GM18502 (cell line): ENCODE data around the gene LRP1B.
A peak's percentile ranks its signal among the peaks of the same experiment; 100 is the strongest.

Source experiments
- ATAC-seq: cut with Tn5 transposase; IDR thresholded peaks from one replicate; pipeline ENCODE4 v1.9.1; 2021; ENCODE audit warnings: mild to moderate bottlenecking; ENCODE audit not compliant: unreplicated experiment, poor library complexity

The LRP1B gene

DNA sequence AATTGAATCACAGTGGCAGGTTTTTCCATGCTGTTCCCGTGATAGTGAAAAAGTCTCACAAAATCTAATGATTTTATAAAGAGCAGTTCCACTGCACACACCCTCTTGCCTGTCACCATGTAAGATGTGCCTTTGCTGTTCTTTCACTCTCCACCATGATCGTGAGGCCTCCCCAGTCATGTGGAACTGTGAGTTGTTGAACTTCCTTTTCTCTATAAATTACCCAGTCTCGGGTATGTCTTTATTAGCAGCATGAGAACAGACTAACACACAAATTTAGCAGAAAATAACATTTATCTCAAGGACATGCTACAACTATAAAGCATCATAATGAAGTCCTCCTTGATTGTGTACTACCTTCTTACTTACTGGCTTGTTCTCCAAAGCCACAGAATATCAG lies 1526.0 kb downstream of the LRP1B start:
- peak; percentile 73 for ATAC-seq

DNA sequence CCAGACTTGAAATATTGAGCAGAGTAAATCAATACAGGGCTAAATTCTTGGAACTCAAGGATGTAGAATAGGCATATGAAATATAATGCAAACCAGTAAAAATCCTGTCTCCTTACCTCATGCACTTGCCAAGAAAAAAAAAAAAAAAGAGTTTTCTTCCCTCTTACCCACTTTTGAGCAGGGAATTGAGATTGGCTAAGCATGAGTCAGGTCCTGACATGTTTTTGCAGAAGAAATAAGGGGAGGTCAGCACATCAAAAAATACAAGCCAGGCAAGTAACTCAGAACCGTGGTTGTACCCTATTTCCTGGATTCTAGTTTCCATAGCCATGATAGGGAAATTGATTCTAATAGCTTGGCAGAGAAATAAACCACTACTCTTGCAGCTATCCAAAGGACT lies 1526.7 kb downstream of the LRP1B start:
- ATAC-seq, result no peak

DNA sequence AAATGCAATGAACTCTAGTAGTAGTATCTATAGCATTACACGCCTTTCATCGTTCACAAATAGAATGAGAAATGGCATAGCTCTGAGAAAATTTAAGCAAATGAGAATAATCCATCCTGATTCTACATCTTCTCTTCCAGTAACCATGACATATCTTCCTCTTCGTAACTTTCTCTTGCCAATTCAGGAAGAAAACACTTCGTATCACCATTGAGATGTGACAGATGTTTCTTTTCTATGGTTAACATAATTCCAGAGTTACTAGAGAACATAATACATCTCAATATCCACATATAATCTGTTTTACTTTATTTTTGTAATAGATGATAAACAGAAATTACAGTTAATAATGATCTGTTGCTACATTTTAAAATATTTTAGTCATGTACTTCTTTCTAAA lies 1527.4 kb downstream of the LRP1B start:
- no peak for ATAC-seq

DNA sequence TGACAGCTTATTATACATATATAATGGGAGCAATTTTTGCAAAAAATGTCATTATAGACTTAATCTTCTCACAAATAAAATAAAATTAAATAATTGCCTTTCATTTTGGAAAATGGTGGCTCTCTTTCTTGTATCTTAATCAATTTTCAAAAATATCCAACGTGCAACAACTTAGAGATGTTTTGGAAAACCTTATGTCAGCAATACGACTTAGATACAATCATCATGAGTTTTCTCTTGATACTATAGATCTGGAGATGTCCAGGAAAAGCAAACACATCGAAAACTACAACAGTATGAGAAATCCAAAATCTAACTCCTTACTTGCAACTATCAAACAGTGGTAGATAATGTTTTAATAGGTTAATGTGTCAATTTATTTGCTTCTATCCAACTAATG lies 1529.0 kb downstream of the LRP1B start:
- ATAC-seq, result no peak

DNA sequence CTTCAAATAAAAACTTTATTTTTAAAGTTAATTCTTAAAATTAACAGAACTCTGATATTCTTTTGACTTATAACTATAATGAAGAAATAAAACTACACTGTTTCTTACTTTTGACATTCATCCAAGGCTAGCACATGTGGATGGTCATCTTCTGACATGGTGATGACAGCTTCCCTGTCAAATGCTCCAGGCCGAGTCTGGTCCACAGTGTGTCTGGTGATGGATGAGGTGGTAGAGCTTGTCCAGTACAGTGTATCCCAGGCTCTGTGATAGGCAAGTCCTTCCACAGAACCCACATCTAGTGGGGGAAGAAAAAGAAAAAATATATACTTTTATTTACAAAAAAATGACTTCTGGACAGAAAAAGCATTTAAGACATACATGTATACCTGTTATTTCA lies 1529.5 kb downstream of the LRP1B start:
- ATAC-seq, result no peak

DNA sequence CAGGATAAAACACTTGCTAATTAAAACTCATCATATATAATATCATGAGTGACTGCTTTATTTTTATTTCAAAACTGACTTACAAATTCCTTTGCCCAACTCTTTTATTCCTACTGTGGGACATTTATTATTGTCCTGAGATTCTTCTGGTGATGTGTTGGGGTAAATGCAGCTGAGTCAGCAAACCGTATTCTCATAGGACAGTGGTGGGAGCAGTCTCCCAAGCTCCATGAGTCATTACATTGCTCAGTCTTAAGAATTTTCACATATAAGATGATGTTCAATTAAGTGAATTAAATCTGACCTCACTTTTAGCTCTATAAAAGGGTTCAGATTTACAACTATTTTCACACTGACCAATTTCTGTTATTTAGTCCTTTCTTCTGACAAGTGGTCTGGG lies 1530.7 kb downstream of the LRP1B start:
- ATAC-seq, result no peak

DNA sequence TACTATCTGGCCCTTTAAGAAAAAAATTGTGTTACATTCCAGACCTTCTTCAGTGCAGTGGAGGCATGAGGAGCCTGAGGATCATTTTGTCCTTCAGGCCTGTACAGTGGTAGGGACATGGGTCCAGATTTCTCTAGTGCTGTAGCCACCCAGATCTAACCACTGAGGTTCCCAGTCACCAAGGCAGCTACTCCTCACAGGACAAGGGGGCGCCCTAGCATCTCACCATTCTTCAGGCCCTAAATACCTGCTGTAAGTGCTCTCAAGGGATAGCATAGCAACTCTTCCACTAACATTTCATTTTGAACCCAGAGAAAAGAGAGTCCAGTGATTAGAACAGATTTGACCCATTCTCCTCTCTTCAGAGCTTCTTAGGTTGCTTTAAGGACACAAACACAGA lies 1533.0 kb downstream of the LRP1B start:
- ATAC-seq, result no peak

DNA sequence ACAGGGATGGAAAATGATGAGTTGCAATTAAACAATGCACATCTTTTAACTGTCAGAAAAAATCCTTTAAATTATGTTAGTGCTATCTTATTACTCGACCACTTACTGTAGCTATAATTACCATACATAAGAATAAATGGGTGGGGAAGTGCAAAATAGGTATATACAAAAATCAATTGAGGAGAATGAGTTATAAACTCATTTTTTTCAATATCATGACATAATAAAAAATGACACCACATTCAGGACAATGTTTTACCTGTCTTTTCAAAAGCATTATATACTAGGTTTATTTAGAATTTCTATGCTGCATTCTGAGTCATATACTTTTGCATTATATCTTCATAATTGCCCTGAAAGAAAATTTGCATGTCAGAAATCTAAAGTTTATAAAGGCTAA lies 1533.6 kb downstream of the LRP1B start:
- ATAC-seq, result no peak

DNA sequence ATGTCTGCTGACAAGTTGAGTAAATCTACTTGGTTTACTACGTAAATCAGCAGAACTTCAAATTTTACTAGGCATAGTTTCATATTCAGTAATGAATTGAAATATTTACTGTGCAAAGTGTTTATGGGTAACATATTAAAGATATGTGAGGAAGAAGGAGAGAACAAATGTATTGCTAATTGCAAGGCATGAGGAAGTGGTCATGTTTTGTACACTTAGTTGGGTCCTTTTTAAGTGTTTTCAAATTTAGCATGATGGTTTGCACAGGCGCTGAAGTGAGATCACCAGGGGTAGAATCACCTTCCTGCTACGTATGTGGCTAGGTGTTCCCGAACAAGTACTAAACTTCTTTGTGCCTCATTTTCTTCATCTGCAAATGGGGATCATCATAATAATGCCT lies 1534.4 kb downstream of the LRP1B start:
- ATAC-seq, result no peak

DNA sequence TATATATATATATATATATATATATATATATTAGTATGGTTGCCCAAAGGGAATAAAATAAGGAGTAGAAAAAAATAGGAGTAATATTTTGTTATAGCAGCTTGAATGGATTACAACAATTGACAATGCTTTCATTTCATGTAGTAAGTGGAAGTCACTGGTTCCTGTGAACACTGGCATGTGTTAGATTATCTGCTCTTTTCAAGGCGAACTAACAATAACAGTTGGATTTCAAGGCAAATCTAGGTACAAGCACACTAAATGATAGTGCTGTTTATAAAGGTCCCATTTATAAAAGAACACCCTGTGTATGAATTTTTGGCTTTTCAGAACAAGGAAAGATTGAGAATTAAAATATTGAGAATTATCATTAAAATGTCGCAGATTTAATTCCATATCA lies 1535.7 kb downstream of the LRP1B start:
- no peak for ATAC-seq

DNA sequence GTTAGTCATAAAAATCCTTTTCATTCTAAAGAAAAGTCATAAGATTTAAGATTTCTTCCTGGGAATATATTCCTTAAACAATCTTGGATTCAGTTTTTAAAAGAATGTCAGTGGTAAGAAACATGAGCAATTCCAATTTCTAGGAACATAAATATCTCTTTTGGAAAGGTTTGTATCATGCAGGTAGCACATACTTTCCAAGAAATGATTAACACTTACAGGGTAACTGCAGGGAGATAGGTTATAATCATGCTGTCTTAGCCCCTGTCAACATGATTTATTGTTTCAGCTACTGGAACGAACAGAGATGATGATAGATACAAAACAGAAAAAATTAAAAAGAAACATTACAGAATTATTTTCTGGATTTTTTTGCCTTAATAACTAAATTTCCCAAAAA lies 1537.7 kb downstream of the LRP1B start:
- no peak for ATAC-seq

DNA sequence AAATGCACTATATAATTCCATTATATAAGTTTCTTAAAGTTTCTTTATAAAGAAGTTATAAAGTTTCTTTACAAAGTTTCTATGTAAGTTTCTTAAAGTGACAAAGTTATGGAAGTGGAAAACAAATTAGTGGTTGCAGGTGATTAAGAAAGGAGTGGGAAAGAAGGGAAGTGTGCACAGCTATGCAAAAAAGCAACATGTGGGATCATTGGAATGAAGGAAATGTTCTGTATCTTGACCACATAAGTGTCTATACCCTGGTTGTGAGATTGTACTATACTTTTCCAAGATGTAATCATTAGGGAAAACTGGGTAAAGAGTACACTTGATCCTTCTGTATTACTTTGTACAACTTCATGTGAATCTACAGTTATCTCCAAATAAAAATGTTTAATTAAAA lies 1541.1 kb downstream of the LRP1B start:
- ATAC-seq, result no peak

DNA sequence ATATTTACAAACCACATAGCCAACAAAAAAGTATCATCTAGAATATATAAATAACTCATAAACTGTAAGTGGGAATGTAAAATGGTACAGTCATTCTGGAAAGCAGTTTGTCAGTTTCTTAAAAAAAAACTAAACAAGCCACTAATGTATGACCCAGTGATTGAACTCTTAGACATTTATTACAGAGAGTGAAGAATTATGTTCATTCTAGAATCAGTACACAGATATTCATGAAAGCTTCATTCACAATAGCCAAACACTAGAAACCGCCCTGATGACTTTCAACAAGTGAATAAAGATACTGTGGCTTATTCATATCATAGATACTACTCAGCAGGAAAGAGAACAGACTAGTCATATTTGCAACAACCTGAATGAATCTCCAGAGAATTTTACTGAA lies 1541.5 kb downstream of the LRP1B start:
- no peak for ATAC-seq

DNA sequence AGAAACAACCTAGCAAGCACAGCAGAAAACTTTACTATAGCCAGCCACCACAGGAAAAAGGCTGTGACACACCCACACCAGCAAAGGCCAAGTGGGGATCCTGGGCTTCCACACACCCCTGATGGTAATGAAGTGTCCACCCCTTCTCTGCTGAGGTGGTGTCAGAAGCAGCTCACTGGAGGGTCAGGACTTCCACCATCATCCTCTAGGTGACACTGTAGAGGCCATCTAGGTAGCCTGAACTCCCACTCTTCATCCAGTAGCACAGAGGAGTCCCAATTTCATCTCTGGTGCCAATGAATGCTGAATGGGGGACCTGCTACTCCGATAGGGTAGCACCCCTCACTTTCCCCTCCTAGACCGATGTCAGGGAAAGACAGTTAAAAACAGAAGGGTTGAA lies 1544.4 kb downstream of the LRP1B start:
- peak; percentile 100 for ATAC-seq

DNA sequence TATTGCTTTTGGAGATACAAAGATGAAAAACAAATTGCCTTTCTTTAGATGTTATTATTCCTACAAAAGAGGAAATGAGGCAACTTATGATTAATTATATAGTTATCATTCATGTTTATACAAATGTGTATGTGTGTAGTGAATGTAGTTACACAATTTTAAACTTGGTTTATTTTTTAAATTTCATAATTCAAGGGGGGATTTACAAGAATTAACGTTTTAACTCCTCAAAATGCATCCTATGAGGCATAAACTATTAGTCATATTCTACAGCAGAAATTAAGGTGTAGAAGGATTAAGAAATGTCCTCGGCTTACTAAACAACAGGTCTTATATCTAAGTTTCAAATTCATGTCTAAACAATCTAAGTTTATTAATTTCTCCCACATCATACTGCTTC lies 1545.8 kb downstream of the LRP1B start:
- no peak for ATAC-seq

DNA sequence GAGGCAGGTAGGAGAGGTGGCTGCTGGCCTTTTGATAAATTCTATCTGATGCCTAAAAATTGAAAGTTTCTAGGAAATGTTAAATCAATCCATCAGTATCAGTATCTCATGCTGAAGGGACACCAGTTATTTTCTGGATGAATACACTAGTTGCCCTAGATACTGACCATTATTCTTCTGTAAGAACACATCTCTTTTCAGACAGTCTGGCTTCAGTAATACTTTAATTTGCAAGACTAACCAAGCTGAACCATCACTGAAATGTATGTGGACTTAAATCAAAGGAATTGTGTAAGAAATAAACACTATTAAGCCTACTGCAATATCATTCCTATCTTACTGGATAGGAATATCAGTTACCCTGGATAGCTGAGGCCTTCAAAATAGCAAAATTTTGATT lies 1546.3 kb downstream of the LRP1B start:
- ATAC-seq, result no peak

DNA sequence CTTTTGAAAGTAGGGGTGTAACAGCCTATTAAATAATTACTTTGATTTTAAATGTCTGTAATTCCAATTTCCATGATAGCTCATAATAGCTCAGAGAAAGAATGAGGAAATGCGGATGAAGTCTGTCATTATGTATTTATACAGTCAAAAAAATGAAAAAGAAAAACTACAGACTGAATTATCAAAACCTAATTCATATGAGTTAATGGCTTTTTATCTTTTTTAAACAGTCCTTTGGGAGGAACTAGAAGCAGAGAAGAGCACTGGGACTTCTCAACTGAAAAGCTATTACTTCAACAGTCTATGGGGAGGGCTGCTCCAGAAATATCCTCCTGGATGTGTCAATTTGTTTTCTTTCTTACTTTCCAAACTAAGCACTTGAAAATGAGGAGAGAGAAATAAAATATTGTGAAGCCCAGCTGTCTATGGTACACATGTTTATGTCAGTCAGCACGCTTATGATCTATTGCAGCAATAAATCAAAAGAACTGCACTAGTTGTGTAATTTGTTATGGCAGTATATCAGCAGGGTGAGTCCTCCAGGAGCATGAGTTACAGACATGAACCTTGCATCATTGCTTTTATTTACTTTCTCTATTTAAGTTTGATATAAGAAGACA lies 1550.2 kb downstream of the LRP1B start:
- ATAC-seq, result no peak

DNA sequence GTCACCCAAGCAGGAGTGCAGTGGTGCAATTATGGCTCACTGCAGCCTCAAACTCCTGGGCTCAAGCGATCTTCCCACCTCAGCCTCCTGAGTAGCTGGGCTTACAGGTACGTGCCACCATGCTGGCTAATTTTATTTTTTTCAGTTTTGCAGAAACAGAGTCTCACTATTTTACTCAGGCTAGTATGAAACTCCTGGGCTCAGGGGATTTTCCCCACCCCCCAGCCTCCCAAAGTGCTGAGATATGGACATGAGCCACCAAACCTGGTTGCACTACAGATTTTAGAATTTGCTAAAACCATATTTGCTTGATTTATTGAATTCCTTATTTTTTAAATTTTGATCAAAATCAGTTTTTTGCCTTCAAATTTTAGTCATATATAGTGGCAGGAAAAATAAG lies 1553.4 kb downstream of the LRP1B start:
- ATAC-seq, result no peak

DNA sequence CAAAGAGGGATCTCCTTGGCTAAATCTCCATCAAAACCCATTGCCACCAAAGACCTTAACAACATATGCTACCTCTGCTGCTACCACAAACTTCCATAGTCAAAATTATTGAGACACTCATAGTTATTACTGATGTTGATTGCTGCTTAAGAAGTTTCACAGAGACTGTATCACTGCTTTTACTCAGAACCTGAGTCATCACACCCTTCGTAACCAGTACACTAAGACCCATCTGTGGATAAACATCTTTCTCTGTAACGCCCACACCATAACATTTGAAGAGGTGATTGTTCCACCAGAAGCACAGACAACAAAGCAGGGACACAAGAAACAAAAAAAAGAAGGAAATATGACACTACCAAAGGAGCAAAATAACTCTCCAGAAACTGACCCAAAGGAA lies 1563.1 kb downstream of the LRP1B start:
- ATAC-seq, result no peak

DNA sequence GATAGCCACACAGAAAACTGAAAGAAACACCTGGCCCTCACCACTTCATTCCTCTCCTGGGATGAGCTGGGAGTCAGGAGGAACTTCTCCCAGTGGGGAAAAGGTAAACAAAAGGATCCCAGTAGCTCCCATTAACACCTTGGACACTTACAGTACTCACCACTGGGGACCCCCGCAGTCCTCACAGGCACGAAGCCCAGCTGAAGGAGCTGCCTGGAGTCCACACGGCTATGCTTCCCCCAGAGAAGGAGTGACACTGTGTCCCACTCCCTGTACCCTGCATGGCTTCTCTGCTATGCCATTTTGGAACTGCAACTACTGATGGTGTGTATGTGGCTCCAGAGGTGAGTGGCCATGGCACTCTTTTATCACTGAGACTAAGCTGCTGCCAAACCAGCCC lies 1565.1 kb downstream of the LRP1B start:
- no peak for ATAC-seq

DNA sequence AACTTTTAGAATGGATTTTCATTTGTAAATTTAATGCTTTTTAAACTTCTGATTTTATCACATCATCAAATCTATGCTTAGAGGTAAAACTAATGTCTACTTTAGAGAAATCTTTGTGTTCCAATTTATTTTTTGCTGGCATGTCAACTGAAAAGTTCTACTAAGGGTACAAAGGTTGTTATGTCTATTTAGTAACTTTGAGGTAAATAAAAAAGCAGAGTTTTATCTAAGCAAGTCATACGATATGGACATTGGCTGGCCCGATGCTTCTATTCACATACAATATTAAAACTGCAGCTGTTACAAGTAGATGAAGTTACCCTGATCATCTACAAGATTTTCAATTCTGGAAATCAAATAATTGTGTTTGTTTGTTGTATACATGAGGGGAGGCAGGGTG lies 1575.1 kb downstream of the LRP1B start:
- no peak for ATAC-seq

DNA sequence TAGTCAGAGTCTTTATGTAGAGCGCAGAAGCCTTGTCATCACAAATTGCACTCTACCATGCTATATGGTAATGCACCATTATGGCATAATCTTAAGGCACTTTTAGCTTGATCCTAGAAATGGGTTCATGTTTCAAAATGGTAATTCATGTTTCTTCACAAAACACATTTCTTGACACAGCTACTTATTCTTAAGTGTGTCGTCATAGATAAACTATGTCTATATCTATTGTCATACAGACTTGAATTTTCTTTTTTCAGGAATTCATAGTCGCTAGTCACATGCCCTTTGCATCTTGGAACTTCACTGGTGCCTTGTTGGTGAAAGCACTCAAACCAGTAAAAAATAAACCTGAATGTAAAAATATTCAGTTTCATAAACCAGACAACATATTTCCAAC lies 1578.2 kb downstream of the LRP1B start:
- ATAC-seq, result no peak

DNA sequence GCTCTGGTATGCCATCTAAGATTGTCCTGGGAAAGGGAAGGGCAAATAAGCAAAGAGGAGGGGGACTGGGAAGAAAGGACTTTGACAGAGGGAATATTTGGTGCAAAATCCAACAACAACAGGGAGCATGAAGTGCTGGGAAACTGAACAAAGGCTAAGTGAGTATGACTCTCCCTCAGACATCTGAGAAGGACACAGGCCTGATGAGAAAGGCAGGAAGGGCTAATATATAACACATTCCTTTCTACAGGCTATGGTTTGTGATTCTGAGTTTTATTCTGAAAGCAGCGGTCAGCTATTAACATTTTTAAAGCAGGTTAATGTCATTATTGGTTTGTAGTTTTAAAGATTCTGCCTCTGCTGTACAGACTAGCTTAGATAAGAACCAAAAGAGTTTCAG lies 1579.5 kb downstream of the LRP1B start:
- no peak for ATAC-seq
